ENCODE measurements around the gene CDK6. TPM values are rescaled to one million over a fixed set of nuclear protein-coding genes. Genes with fewer than 3 reads are reported as not detected.

Gene CDK6
- total and polyA plus RNA-seq, 10 donors: 0.91 to 37.8 (median 25.5) TPM

DNA sequence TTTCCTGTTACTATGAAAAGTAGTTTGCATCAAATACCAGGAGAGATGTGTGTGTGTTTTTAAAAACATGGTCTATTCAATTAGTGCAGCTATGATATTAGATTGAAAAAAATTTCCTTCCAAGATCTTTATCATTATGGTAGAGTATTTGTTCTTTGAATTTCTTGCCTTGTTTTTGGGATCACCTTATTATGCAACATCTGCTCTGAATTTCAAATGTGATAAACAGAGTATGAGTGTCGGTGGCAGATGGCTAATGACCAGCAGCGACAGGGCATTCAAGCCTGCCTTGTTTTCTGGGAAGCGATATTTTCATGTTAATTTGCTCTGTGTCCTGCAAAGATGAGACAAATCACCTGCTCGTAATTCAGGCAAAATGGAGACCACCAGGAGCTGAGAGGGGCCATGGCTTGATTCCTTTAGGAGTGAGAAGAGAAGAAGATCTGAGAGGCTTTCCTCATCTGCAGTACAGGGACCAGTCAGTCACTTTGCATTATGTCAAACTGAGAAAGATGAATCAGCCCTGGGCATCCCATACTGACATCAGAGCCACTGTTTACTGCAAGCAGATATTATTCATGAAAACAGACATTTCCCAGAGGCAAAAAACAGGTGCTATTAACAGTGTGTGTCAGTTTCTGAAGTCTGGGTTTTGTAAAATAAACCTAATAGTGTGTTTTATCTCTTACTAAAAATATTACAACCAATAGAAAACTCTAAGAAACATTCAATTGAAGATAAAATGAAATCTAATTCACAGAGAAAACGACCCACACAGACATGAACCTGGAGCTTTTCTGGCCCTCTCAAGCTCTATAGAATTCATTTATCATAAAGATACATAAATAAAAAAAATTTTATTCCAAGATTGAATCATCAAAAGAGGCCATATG is 67.6 kb downstream of the CDK6 start:
- TF ChIP-seq POLR2AphosphoS5 (IDR thresholded peaks at IDR 0.05) (no peak), POLR2A (IDR thresholded peaks at IDR 0.05) (no peak)
- TF ChIP-seq, protein P1, sequence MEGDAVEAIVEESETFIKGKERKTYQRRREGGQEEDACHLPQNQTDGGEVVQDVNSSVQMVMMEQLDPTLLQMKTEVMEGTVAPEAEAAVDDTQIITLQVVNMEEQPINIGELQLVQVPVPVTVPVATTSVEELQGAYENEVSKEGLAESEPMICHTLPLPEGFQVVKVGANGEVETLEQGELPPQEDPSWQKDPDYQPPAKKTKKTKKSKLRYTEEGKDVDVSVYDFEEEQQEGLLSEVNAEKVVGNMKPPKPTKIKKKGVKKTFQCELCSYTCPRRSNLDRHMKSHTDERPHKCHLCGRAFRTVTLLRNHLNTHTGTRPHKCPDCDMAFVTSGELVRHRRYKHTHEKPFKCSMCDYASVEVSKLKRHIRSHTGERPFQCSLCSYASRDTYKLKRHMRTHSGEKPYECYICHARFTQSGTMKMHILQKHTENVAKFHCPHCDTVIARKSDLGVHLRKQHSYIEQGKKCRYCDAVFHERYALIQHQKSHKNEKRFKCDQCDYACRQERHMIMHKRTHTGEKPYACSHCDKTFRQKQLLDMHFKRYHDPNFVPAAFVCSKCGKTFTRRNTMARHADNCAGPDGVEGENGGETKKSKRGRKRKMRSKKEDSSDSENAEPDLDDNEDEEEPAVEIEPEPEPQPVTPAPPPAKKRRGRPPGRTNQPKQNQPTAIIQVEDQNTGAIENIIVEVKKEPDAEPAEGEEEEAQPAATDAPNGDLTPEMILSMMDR (IDR thresholded peaks at IDR 0.05 in 8 of 11, conservative IDR thresholded peaks at IDR 0.05 in 3 of 11): no peak
- 72 to 91% (median 78%) methylated on average over 5 of the region's 5 CpGs for WGBS, 5 donors
- H3K4me1 ChIP-seq: peaks cover 0 to 23% (median 10%) of the 10 kb centered on the region in 6 donors
- no peaks in the 10 kb centered on the region for H3K27me3 ChIP-seq (replicated peaks in 1 of 7)
- peak overlapping the region in 1 of 8 donors; percentile 4 for H3K27ac ChIP-seq
- H3K36me3 ChIP-seq: peaks cover 0 to 11% (median 0%) of the 10 kb centered on the region in 6 donors
- DNase-seq: no peak
- intact Hi-C loops (cut with DNase I; ENCODE audit: low total_unique reads): no loop called here
- H3K9me3 ChIP-seq: no peaks in the 10 kb centered on the region
- H3K4me3 ChIP-seq: no peak overlapping the region

- Histone ChIP-seq H3K27me3 (replicated peaks in 1 of 7) (no peaks in the 10 kb centered on the region), H3K27ac (no peak overlapping the region), H3K4me3 (no peak overlapping the region), H3K4me1 (peaks cover 0 to 23% (median 10%) of the 10 kb centered on the region in 6 donors), H3K36me3 (no peaks in the 10 kb centered on the region), H3K9me3 (no peaks in the 10 kb centered on the region)
- DNase-seq: no peak
- intact Hi-C loops (cut with DNase I; ENCODE audit: low total_unique reads): no loop called here
- no peak for TF ChIP-seq POLR2AphosphoS5 (IDR thresholded peaks at IDR 0.05)
- TF ChIP-seq, protein P1 (IDR thresholded peaks at IDR 0.05 in 8 of 11, conservative IDR thresholded peaks at IDR 0.05 in 3 of 11): no peak
- TF ChIP-seq POLR2A (IDR thresholded peaks at IDR 0.05): no peak
These were observed 68.9 kb downstream of the CDK6 start for GRCh38 chr7:92767437-92767836.

DNA sequence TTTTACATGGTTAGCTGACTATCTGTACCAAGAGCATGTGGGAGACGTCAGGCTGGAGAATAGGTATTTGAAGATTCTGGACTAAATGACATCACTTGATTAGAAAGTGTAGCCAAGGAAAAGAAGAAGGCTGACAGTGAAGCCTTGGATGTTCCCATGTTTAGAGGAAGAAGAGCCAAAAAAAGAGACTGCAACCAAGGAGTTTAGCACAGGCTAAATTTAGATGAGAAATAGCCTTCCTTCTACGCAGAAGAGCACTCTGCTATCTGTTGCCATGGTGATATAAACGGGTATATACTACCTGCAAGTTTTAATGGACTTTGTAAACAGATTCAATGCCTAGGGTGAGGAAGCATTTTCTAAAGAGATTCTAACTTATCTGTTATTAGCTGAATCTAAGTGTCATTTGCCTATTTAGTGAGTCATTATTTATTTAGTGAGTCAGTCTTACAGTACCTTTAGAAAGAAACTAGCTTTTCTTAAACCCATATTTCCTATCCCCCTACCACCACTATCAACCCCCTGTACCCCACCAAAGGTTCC is 69.8 kb downstream of the CDK6 start:
- peaks cover 0 to 28% (median 10%) of the 10 kb centered on the region in 6 donors for H3K4me1 ChIP-seq
- no peaks in the 10 kb centered on the region for H3K9me3 ChIP-seq
- H3K36me3 ChIP-seq: no peaks in the 10 kb centered on the region
- H3K4me3 ChIP-seq: no peak overlapping the region
- H3K27me3 ChIP-seq (replicated peaks in 1 of 7): no peaks in the 10 kb centered on the region
- TF ChIP-seq POLR2A (IDR thresholded peaks at IDR 0.05): no peak
- TF ChIP-seq POLR2AphosphoS5 (IDR thresholded peaks at IDR 0.05): no peak
- TF ChIP-seq, protein P1 (IDR thresholded peaks at IDR 0.05 in 8 of 11, conservative IDR thresholded peaks at IDR 0.05 in 3 of 11): no peak
- H3K27ac ChIP-seq: no peak overlapping the region
- DNase-seq: no peak
- intact Hi-C loops (cut with DNase I; ENCODE audit: low total_unique reads): no loop called here
- WGBS, 5 donors: 54 to 63% (median 62%) methylated on average over 3 of the region's 3 CpGs

- no peaks in the 10 kb centered on the region for H3K27me3 ChIP-seq (replicated peaks in 1 of 7)
- DNase-seq: no peak
- H3K4me3 ChIP-seq: no peak overlapping the region
- H3K36me3 ChIP-seq: no peaks in the 10 kb centered on the region
- H3K4me1 ChIP-seq: peaks cover 0 to 28% (median 10%) of the 10 kb centered on the region in 6 donors
- intact Hi-C loops (cut with DNase I; ENCODE audit: low total_unique reads): no loop called here
- TF ChIP-seq, protein P1 (IDR thresholded peaks at IDR 0.05 in 8 of 11, conservative IDR thresholded peaks at IDR 0.05 in 3 of 11): no peak
- TF ChIP-seq POLR2AphosphoS5 (IDR thresholded peaks at IDR 0.05): no peak
- no peak for TF ChIP-seq POLR2A (IDR thresholded peaks at IDR 0.05)
- H3K9me3 ChIP-seq: no peaks in the 10 kb centered on the region
- H3K27ac ChIP-seq: peak overlapping the region in 1 of 8 donors; percentile 3
- WGBS, 5 donors: 67 to 88% (median 83%) methylated on average over 3 of the region's 3 CpGs
These were observed 70.6 kb downstream of the CDK6 start for GRCh38 chr7:92765725-92766124.

Measured in spleen (tissue), 11 donors.